Measurements from ENCODE around the gene MUC16. TPM values are rescaled to one million over a fixed set of nuclear protein-coding genes. Genes with fewer than 3 reads are reported as not detected.

Gene MUC16
- total and polyA plus RNA-seq, 2 of the 4 experiments (the other 2 are of a cell fraction) = not detected

DNA sequence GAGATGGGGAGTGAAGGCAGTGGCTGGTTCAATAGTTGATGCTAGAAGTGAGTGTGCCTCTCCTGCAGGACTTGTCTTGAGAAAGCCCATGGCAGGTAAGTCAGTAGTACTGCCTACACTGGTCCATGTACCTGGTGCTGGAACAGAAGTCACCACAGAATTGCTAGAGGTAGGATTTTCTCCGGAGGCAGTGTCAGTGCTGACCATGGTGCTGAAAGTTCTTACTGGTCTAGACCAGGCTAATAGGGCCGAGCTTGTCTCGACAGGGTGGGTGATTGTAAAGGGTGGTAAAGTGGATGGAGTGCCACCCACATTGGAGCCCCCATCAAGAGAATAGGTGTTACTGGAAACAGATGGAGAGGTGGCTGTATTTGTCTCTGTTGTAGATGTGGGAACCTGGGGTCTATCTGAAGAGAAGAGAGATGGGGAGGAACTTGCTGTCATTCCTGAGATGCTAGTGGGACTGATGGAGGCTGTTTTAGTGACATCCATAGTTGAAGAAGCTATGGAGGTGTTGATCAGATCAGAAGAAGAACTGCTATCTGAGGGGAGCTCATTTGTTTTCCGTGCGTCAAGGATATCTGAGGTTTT lies 36.6 kb downstream of the MUC16 start:
- Histone ChIP-seq H3K27me3 (ENCODE audit: control insufficient read depth, insufficient read depth, low read length) (no peaks in the 10 kb centered on the region), H4K8ac (ENCODE audit: low read depth in 2 of 2, low read length in 2 of 2) (no peak overlapping the region), H4K20me1 (ENCODE audit: insufficient read depth, low read length) (no peaks in the 10 kb centered on the region), H3K18ac (ENCODE audit: low read depth, low read length) (no peak overlapping the region), H3K4me1 (ENCODE audit: control insufficient read depth, insufficient read depth, low read length) (no peaks in the 10 kb centered on the region), H2BK20ac (ENCODE audit: low read depth, low read length) (no peak overlapping the region), H3K4me2 (ENCODE audit: low read depth, low read length) (no peak overlapping the region), H2AFZ (replicated peaks; ENCODE audit: low read length, poor library complexity) (no peak overlapping the region), H2BK120ac (ENCODE audit: low read depth, low read length) (no peak overlapping the region), H3K4me3 (ENCODE audit: insufficient read depth, low read depth, low read length) (no peak overlapping the region), H3K36me3 (ENCODE audit: control insufficient read depth, insufficient read depth, low read length) (no peaks in the 10 kb centered on the region), H4K91ac (ENCODE audit: insufficient read depth, low read depth, low read length) (no peak overlapping the region), H2AK5ac (ENCODE audit: low read depth, low read length) (no peak overlapping the region), H3K14ac (replicated peaks; ENCODE audit: low read depth, low read length) (no peak overlapping the region), H2BK15ac (ENCODE audit: low read depth, low read length) (no peak overlapping the region), H3K79me1 (ENCODE audit: low read depth in 1 of 2, low read length in 2 of 2) (no peaks in the 10 kb centered on the region), H2BK5ac (ENCODE audit: low read depth, low read length, poor library complexity, severe bottlenecking) (no peak overlapping the region), H4K5ac (ENCODE audit: low read depth, low read length) (no peak overlapping the region), H3K9me1 (ENCODE audit: insufficient read depth, low read length) (no peaks in the 10 kb centered on the region), H2AK9ac (replicated peaks; ENCODE audit: low read depth, low read length, poor library complexity) (no peak overlapping the region), H3K9me3 (ENCODE audit: control insufficient read depth, insufficient read depth, low read length) (peaks cover 62% of the 10 kb centered on the region), H3K9ac (ENCODE audit: low read depth, low read length) (no peak overlapping the region), H3K23ac (ENCODE audit: low read depth, low read length) (no peak overlapping the region), H3K4ac (ENCODE audit: low read depth, low read length) (no peak overlapping the region), H3K27ac (ENCODE audit: insufficient read depth, low read length) (no peak overlapping the region), H3K56ac (ENCODE audit: extremely low read depth, insufficient read depth, low read length) (no peak overlapping the region)
- WGBS, 2 experiments (ENCODE audit: extremely low coverage in 2 of 2, insufficient read length in 1 of 2) = 34% methylated on average over 3 of the region's 5 CpGs; no CpG with 5 or more reads in 1 of the 2 experiments
- ChIA-PET CTCF (no interaction called here), POLR2A (ENCODE audit: unreplicated experiment) (no interaction called here)
- dilution Hi-C loops (cut with HindIII; ENCODE audit: low sequenced_read_pairs, unreplicated experiment) = no loop called here
- BruUV-seq (replicated peaks) = no TSS peak
- TF ChIP-seq FOS (IDR thresholded peaks at IDR 0.05; ENCODE audit: low read depth, low read length) (no peak), RAD21 (IDR thresholded peaks at IDR 0.05; ENCODE audit: low read length) (no peak), MXI1 (IDR thresholded peaks at IDR 0.05; ENCODE audit: borderline replicate concordance, low read depth, low read length) (no peak), POLR2A (IDR thresholded peaks at IDR 0.05; ENCODE audit: low read depth, low read length) (no peak), CEBPB (IDR thresholded peaks at IDR 0.05; ENCODE audit: low read depth, low read length) (no peak), RFX5 (IDR thresholded peaks at IDR 0.05; ENCODE audit: low read depth, low read length) (no peak), BHLHE40 (IDR thresholded peaks at IDR 0.05; ENCODE audit: low read depth, low read length) (no peak), NFE2L2 (IDR thresholded peaks at IDR 0.05; ENCODE audit: low read depth, low read length) (no peak), RCOR1 (IDR thresholded peaks at IDR 0.05; ENCODE audit: insufficient replicate concordance, low read length) (no peak), MAZ (IDR thresholded peaks at IDR 0.05; ENCODE audit: borderline replicate concordance, low read depth, low read length) (no peak), SMC3 (IDR thresholded peaks at IDR 0.05; ENCODE audit: low read depth, low read length) (no peak), CHD1 (IDR thresholded peaks at IDR 0.05; ENCODE audit: low read depth, low read length) (no peak), MAFK (IDR thresholded peaks at IDR 0.05; ENCODE audit: low read depth, low read length) (no peak)
- TF ChIP-seq, protein P1, sequence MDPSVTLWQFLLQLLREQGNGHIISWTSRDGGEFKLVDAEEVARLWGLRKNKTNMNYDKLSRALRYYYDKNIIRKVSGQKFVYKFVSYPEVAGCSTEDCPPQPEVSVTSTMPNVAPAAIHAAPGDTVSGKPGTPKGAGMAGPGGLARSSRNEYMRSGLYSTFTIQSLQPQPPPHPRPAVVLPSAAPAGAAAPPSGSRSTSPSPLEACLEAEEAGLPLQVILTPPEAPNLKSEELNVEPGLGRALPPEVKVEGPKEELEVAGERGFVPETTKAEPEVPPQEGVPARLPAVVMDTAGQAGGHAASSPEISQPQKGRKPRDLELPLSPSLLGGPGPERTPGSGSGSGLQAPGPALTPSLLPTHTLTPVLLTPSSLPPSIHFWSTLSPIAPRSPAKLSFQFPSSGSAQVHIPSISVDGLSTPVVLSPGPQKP (IDR thresholded peaks at IDR 0.05; ENCODE audit: borderline replicate concordance, low read depth, low read length) = no peak
- TF ChIP-seq, protein P2, sequence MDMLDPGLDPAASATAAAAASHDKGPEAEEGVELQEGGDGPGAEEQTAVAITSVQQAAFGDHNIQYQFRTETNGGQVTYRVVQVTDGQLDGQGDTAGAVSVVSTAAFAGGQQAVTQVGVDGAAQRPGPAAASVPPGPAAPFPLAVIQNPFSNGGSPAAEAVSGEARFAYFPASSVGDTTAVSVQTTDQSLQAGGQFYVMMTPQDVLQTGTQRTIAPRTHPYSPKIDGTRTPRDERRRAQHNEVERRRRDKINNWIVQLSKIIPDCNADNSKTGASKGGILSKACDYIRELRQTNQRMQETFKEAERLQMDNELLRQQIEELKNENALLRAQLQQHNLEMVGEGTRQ (IDR thresholded peaks at IDR 0.05; ENCODE audit: low read depth, low read length) = no peak
- TF ChIP-seq, protein P3, sequence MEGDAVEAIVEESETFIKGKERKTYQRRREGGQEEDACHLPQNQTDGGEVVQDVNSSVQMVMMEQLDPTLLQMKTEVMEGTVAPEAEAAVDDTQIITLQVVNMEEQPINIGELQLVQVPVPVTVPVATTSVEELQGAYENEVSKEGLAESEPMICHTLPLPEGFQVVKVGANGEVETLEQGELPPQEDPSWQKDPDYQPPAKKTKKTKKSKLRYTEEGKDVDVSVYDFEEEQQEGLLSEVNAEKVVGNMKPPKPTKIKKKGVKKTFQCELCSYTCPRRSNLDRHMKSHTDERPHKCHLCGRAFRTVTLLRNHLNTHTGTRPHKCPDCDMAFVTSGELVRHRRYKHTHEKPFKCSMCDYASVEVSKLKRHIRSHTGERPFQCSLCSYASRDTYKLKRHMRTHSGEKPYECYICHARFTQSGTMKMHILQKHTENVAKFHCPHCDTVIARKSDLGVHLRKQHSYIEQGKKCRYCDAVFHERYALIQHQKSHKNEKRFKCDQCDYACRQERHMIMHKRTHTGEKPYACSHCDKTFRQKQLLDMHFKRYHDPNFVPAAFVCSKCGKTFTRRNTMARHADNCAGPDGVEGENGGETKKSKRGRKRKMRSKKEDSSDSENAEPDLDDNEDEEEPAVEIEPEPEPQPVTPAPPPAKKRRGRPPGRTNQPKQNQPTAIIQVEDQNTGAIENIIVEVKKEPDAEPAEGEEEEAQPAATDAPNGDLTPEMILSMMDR (conservative IDR thresholded peaks at IDR 0.05; ENCODE audit: low read depth, low read length) = no peak
- ATAC-seq (ENCODE audit: low read depth) = no peak
- in situ Hi-C loops (cut with MboI; ENCODE audit: low sequenced_read_pairs) = no loop called here
- intact Hi-C loops (cut with micrococcal nuclease) = no loop called here
- no peak for DNase-seq
